ENCODE measurements around the gene GPR21. TPM values are rescaled to one million over a fixed set of nuclear protein-coding genes. Genes with fewer than 3 reads are reported as not detected.

The GPR21 gene
- total and polyA plus RNA-seq, 2 of the 13 experiments (the other 11 are each of a cell fraction or from before 2014, with no cell fraction given): 0.29 to 0.32 TPM

DNA sequence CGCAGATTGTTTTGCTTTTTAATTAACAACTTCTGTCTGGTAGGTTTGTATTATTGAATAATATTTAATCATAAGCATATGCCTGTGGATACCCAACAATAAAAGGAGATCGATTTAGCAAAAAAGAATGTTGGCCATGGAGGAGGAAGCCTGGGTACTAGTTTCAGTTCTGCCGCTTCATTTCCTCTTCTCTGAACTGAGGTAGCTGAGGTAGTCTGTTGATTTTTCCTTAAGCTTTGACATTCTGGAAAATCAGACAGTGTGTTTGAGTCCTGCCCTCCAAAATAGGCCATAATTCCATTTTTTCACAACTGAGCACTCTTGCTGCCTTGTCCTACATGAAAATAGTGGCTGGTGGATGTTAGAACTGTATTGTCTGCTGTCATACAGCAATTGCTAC lies 6.0 kb upstream of the GPR21 start:
- BruUV-seq (replicated peaks): no TSS peak
- ATAC-seq (no peak), FAIRE-seq (no peak), DNase-seq (ENCODE audit: low spot score) (no peak)
- Histone ChIP-seq H3K79me2 (ENCODE audit: insufficient read depth, low read length) (no peaks in the 10 kb centered on the region), H3K27ac (ENCODE audit: extremely low read length, insufficient read depth, low read length) (no peak overlapping the region), H3K36me3 (replicated peaks in 1 of 2; ENCODE audit: control insufficient read depth in 1 of 2, insufficient read depth in 2 of 2, low read length in 2 of 2) (peaks cover 5 to 26% of the 10 kb centered on the region in 2 experiments), H3K9me3 (ENCODE audit: low read length) (no peaks in the 10 kb centered on the region), H3K4me1 (ENCODE audit: insufficient read depth, low read length) (peaks cover 19% of the 10 kb centered on the region), H3K4me2 (ENCODE audit: low read depth, low read length) (no peak overlapping the region), H3K9ac (ENCODE audit: insufficient read depth, low read depth, low read length) (no peak overlapping the region), H2AFZ (ENCODE audit: low read length) (no peak overlapping the region), H3K4me3 (replicated peaks in 1 of 3; ENCODE audit: insufficient read depth in 1 of 3, low read depth in 2 of 3, low read length in 3 of 3) (no peak overlapping the region), H3K27me3 (ENCODE audit: control insufficient read depth in 1 of 2, insufficient read depth in 2 of 2, low read length in 2 of 2) (no peaks in the 10 kb centered on the region), H4K20me1 (ENCODE audit: insufficient read depth, low read length) (no peaks in the 10 kb centered on the region)
- intact Hi-C loops (cut with micrococcal nuclease; ENCODE audit: unreplicated experiment): no loop called here
- WGBS (ENCODE audit: low lambda C conversion rate): 66% methylated on average over 3 of the region's 3 CpGs
- POLR2A ChIA-PET: no interaction called here
- CTCF ChIA-PET (ENCODE audit: low intra/inter-chr PET ratio, low total read pairs): no interaction called here
- in situ Hi-C loops (cut with HindIII; ENCODE audit: extremely low pct_ligation_motif_present, low pct_unique_long_range_greater_than_20kb): no loop called here
- TF ChIP-seq ZSCAN30 (CRISPR knock-in tag; IDR thresholded peaks at IDR 0.05): no peak
- TF ChIP-seq, protein P1, sequence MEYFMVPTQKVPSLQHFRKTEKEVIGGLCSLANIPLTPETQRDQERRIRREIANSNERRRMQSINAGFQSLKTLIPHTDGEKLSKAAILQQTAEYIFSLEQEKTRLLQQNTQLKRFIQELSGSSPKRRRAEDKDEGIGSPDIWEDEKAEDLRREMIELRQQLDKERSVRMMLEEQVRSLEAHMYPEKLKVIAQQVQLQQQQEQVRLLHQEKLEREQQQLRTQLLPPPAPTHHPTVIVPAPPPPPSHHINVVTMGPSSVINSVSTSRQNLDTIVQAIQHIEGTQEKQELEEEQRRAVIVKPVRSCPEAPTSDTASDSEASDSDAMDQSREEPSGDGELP (IDR thresholded peaks at IDR 0.05; ENCODE audit: borderline replicate concordance, low read depth): no peak
- no peak for TF ChIP-seq MEF2D (CRISPR knock-in tag; IDR thresholded peaks at IDR 0.05)
- TF ChIP-seq, protein P2, sequence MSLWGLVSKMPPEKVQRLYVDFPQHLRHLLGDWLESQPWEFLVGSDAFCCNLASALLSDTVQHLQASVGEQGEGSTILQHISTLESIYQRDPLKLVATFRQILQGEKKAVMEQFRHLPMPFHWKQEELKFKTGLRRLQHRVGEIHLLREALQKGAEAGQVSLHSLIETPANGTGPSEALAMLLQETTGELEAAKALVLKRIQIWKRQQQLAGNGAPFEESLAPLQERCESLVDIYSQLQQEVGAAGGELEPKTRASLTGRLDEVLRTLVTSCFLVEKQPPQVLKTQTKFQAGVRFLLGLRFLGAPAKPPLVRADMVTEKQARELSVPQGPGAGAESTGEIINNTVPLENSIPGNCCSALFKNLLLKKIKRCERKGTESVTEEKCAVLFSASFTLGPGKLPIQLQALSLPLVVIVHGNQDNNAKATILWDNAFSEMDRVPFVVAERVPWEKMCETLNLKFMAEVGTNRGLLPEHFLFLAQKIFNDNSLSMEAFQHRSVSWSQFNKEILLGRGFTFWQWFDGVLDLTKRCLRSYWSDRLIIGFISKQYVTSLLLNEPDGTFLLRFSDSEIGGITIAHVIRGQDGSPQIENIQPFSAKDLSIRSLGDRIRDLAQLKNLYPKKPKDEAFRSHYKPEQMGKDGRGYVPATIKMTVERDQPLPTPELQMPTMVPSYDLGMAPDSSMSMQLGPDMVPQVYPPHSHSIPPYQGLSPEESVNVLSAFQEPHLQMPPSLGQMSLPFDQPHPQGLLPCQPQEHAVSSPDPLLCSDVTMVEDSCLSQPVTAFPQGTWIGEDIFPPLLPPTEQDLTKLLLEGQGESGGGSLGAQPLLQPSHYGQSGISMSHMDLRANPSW (CRISPR knock-in tag; IDR thresholded peaks at IDR 0.05; ENCODE audit: borderline replicate concordance): no peak
- TF ChIP-seq DR1 (CRISPR knock-in tag; IDR thresholded peaks at IDR 0.05): no peak
- TF ChIP-seq ZIK1 (CRISPR knock-in tag; IDR thresholded peaks at IDR 0.05; ENCODE audit: borderline replicate concordance, low read depth): no peak
- TF ChIP-seq, protein P3, sequence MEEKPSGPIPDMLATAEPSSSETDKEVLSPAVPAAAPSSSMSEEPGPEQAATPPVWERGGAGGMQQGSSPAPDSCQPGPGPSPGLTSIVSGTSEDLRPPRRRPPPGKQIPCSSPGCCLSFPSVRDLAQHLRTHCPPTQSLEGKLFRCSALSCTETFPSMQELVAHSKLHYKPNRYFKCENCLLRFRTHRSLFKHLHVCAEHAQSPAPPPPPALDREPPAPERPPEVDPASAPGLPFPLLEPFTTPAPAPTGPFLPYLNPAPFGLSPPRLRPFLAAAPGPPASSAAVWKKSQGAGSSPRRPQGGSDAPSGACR (CRISPR knock-in tag; IDR thresholded peaks at IDR 0.05): no peak
- TF ChIP-seq U2AF1 (optimal IDR thresholded peaks at IDR 0.05; ENCODE audit: low read depth, low read length): no peak
- no peak for TF ChIP-seq FOXK1 (CRISPR knock-in tag; IDR thresholded peaks at IDR 0.05; ENCODE audit: borderline replicate concordance, low read depth)
- TF ChIP-seq MAZ (IDR thresholded peaks at IDR 0.05; ENCODE audit: borderline replicate concordance, low read depth, low read length): no peak
- TF ChIP-seq MAZ (CRISPR knock-in tag; IDR thresholded peaks at IDR 0.05; ENCODE audit: low read depth): no peak
- no peak for TF ChIP-seq NFATC3 (CRISPR knock-in tag; IDR thresholded peaks at IDR 0.05)
- no peak for TF ChIP-seq ZNF570 (CRISPR knock-in tag; IDR thresholded peaks at IDR 0.05; ENCODE audit: borderline replicate concordance)
- TF ChIP-seq ZNF552 (CRISPR knock-in tag; IDR thresholded peaks at IDR 0.05; ENCODE audit: borderline replicate concordance): no peak
- TF ChIP-seq, protein P4, sequence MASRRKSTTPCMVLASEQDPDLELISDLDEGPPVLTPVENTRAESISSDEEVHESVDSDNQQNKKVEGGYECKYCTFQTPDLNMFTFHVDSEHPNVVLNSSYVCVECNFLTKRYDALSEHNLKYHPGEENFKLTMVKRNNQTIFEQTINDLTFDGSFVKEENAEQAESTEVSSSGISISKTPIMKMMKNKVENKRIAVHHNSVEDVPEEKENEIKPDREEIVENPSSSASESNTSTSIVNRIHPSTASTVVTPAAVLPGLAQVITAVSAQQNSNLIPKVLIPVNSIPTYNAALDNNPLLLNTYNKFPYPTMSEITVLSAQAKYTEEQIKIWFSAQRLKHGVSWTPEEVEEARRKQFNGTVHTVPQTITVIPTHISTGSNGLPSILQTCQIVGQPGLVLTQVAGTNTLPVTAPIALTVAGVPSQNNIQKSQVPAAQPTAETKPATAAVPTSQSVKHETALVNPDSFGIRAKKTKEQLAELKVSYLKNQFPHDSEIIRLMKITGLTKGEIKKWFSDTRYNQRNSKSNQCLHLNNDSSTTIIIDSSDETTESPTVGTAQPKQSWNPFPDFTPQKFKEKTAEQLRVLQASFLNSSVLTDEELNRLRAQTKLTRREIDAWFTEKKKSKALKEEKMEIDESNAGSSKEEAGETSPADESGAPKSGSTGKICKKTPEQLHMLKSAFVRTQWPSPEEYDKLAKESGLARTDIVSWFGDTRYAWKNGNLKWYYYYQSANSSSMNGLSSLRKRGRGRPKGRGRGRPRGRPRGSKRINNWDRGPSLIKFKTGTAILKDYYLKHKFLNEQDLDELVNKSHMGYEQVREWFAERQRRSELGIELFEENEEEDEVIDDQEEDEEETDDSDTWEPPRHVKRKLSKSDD (CRISPR knock-in tag; IDR thresholded peaks at IDR 0.05; ENCODE audit: low read depth): no peak
